ENCODE results near the gene MEGF6.

The MEGF6 gene

DNA sequence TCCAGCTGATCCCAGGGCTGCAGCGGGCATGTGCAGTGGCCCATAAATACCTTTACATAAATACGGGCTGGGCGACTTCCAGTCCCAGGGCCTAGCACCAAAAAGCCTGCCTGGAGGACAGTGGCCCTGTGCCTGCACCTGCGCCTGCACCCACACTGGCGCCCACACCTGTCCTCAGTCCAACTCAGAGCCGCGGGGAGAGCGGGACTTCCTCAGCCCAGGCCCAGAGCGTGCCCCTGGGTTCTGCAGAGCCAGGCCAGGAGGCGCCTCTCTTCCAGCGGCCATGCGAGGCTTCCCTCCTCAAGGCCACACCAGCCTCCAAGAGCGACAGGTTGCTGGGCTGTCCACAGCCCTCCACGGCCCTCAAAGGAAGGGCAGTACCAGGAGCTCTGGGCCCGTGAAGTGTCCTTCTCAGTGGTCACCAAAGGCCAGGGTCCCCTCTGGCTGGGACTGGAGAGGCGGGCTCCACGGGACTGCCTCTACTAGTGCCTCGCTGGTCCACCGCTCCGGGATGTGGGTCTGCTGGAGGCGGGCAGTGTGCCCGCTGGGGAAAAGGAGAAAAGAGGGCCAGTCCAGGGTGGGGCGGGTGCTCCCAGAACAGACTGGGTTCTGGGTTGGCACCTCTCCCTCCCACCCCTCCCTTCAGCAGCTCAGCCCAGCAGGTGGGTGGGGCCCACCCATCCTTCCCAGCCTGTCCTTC lies 121.1 kb downstream of the MEGF6 start:
- no peak for DNase-seq

DNA sequence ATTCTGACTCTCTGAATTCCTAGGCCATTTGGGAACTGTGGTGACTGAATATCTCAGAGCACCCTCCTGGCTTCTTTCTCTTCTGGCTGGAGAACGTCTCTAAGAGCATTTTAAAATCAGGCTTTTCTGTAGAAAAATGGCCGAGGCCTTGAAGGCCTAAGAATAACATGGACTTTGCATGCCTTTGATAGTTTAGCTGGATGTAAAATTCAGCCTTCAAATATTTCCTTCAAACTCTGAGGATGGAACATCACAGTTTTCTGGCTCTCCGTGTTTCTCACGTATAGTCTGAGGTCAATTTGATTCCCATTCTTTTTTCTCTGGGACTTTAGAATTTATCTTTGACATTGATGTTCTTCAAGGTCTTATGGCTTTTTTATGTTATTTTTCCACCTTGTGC lies 122.9 kb downstream of the MEGF6 start:
- DNase-seq = no peak

DNA sequence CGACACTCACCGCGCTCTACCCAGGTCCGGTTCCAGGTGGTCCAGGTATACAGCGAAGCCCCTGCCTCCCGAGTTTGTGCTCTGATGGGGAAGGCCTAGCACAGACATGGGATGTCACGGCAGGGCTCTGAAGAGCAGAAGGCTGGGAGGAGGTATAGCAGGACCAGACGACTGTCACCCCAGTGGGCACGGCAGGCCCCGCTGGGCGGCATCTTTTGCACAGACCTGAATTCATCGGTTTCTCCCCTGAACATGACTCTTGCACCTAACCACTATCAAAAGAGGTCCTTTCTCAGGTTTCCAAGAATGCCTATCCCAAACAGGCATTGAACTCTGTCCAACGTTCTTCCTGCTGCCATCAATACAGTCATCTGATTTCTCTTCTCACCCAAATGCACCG lies 126.3 kb downstream of the MEGF6 start:
- DNase-seq = no peak

DNA sequence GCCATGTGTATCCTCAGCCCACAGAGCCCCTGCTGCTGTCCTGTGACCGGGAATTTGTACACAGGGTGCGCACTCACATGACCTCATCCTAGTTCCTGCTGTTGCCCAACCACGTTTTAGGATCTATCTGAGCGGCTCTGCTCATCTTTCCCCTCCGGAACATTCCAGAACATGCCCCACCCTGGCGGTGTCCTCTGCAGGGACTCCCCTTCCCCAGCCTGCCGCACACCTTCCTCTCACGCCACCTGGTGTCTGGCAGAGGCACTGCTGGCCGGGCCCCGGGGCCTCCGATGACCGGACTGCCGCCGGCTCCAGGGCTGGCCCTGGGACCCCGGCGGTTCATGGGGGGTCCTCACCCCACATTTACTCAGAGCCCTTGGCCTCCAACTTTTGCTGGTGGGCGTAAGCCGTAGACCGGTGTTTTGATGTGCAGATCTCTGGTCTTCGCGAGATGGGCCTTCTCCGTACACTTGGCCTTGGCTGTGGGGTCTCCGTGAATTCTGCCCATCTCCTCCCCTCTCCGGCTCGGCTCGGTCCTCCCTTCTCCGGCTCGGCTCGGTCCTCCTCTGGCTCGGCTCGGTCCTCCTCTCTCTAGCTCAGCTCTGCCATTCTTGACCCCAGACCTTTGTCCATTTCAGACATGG lies 127.4 kb downstream of the MEGF6 start:
- peak in 22 of 56 donors; percentile 7 to 64 (median 24) for DNase-seq

DNA sequence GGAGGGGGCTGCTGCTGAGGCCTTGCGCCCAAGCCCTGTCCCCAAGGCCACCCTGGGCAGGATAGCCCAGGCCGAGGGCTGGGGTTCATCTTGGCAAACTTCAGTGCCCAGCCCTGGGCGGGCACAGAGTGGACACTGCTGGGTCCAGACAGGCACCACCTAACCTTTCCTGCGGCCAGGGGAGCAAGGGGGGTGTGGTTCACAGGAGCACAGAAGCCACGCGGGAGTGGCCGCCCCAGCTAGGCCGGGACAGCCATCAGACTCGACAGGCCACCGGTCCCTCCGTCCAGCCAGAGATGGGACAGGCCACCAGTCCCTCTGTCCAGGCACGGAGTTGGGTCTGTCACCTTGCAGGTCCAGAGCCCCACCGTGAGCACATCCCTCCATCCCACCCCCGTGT lies 127.9 kb downstream of the MEGF6 start:
- DNase-seq = no peak

DNA sequence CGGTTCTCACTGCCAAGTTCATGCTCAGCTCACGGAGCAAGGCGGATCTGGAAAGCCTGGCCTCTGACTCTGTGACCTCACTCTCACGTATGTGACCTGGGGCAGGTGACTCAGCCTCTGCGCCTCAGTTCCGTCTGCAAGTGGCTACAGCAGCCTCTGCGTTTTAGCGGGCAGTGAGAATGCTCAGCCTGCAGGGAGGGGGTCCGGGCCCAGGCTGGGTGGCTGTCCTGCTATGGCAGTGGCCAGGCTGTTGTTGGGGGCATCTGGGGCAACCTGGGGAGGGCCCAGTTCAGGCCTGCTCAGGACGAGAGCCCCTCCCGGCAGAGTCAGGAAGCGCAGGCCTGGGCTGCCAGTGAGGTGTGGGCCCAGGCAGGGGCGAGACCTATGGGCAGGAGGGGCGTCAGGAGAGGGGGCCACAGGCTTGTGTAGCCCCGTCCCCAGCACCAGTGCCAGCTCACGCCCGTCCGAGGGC lies 128.9 kb downstream of the MEGF6 start:
- DNase-seq = no peak

DNA sequence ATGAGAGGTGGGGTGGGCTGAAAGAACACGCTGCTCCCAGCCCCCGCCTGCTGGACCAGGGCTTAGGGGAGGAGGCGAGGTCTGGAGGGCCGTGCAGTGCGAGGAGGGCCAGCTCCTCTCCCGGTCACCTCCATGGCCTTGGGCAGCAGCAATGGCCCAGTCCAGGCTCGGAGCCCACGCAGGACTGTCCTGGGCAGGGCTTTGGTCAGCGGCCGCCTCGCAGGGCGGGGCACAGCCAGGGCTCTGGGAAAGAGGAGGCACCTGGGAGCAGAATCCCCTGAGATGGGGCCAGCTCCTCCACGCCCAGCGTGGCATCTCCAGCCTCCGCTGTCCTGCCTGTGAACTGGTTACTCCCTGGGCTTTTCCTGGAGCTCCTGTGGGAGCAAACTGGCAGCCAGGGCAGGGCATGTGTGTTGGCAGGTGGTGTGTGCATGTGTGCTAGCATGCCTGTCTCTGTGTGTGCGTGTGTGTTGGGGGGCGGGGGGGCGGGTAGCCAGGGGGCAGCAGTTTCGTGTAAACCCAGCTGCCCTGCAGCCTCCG lies 129.4 kb downstream of the MEGF6 start:
- no peak for DNase-seq

DNA sequence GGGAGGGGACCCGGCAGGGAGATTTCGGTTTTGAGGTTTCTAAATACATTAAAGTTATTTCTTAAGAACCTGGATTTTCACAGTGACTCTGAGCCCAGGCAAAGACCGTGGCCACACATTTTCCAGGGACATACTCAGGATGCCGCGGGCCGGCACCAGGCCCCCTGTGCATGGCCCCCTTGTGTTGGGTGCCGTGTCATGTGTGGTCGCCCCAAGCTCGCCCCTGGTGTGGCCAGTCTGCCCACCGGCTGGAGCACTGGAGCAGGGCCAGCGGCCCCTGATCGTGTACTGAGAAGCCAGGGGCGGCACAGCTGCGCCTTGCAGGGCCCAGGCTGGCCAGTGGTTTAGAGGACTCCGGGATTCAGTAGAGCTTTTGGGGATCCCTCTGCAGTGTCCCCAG lies 130.3 kb downstream of the MEGF6 start:
- no peak for DNase-seq

DNA sequence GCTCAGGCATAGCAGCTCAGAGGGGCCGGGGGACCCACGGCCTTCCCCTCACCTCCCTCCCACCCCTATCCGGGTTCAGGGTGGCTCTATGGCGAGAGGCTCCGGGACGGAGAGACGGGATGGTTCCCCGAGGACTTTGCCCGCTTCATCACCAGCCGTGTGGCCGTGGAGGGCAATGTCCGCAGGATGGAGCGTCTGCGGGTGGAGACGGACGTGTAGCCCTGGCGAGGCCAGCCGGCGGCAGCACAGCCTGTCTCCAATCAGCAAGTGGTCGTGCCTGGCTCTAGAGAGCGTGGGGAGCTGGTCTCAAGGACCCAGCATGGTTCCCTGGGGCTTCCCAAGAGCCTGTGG lies 131.0 kb downstream of the MEGF6 start:
- DNase-seq = no peak

DNA sequence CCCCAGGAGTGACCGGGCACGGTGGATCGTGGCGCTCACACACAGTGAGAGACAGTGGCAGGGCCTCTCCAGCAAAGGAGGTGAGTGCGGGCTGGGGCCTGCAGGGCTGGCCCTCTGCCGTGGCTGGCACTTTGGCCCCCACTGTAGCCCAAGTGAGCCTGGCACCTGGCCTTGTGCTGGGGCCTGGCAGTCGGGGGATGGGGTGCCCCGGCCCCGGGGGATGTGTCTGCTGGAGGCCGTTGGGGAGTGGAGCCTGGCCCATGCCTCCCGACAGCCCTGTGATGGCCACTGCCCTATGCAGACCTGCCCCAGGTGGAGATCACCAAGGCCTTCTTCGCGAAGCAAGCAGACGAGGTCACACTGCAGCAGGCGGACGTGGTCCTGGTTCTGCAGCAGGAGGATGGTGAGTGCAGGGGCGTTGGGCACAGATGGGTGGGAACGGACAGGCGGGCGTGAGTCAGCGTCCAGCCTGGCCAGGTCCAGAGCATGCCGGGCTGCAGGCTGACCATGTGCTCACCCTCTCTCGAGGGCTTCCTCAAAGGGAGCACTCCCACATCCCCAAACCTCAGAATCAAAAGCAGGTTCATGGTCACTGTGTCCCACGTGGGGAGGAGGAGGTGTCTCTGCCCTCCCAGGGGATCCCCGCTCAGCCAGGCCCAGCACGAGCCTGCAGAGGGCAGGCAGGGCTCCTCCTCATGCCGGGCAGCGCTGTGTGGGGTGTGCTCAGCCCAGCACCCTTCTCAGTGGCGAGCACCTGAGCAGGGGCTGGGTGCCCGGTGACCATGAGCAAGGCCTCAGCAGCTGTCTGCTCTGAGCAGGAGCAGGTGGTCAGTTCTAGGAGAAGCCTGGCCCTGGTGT lies 131.6 kb downstream of the MEGF6 start:
- DNase-seq = no peak

DNA sequence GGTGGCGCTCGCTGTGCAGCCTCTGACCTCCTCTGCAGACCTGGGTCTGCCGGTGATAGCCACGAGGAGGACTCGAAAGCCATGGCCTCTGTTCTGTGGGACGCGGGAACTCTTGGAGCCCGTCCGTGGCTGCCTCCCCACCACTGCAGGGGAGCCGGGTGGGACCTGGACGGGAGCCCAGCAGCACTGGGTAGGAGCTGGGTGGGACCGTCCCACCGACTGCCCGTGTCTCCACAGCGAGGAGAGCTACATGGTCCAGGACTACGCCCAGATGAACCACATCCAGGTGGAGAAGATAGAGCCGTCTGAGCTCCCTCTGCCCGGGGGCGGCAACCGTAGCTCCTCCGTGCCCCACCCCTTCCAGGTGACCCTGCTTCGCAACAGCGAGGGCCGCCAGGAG lies 133.1 kb downstream of the MEGF6 start:
- DNase-seq = no peak

DNA sequence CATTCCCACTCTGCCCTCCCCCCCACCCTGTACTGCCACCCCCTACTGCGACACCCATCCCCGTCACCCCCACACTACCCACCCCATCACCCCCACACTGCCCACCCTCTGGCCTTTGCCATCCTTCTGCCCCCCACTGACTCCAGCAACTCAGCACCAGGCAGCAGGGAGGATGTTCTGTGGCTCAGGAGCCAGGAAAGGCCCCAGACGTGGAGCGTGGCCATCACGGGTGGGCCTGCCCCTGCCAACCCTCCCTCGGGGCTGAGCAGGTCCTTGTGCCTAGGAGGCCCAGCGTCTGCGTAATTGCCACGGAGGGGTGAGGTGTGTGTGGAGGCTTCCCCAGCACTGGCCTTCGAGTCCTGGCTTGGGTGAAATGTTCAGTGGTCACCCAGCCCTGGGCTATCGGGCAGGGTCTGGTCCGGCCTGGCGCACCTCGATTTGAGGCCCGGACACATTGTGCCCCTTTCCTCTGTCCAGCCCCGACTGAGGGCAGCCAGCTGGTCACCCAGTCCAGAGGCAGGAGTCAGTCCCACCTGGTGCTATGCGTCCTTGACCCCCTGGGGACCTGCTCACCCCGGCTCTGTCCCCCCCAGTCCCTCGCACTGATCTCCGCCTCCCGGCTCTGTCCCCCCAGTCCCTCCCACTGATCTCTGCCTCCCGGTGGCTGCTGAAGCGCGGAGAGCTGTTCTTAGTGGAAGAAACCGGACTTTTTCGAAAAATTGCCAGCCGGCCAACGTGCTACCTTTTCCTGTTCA lies 133.9 kb downstream of the MEGF6 start:
- peak in 1 of 56 donors; percentile 34 for DNase-seq

DNA sequence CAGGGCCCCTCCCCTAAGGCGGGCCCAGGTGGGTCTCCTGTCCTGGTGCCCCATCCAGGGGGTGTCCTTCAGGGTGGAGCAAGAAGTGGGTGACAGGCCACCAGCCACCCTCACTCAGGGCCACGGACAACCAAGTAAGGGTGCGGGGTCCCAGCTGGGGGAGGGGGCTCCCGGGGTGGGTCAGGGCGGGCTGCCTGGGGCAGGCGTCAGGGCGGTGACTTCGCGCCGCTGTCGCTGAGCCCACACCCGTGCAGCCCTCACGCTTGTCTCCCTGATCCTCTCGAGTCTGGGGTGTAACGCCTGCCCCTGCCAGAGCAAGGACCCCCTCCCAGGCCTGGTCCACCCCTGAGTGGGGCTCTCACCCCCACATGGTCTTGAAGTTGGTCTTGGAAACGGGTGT lies 134.6 kb downstream of the MEGF6 start:
- no peak for DNase-seq

DNA sequence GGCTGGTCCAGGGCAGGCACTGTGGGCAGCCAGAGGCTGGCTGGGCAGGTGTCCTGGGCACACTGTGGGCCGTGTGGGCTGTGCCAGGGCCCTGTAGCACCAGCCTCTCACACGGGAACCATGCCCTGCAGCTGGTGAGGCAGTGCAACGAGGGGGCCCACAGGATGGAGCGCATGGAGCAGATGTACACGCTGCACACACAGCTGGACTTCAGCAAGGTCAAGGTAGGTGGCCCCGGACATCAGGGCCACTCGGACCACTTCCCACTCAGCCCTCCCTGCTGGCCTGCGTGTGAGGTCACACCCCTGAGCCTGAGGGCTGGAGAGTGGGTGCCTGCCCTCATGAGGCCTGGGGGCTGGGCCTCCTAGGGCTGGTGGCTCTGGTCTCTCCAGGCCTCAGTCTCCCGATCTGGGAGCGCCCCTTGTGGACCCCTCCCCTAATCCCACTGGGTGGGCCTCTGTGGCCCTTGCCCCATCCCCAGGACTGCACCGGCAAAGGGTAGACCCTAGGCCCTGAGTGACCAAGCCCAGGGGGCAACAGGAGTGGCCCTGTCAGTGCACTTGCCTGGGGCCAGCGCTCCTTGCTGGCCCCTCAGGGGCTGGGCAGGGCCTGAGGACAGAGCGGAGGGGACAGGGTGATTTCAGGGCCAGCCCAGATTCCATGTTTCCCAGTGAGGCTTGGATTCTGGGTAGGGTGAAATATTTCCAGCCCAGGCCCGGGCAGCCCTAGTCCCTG lies 135.3 kb downstream of the MEGF6 start:
- DNase-seq = no peak

DNA sequence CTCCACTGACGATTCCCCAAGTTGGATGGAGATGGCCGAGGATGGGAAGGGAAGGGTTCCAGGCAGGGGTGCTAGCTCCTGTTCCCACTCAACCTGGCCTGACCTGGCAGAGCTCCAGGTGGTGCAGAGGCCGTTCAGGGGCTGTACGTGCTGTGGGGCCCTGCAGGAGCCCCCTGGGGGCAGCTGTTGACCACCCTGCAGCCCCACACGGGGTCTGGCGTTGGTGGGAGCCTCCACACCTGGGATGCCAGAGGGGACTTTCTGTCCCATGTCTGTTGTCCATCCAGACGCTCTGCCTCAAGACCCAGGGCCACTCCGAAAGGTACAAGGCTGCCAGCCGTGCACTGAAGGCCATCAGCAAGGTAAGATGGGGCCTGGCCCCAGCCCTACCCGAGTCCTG lies 136.9 kb downstream of the MEGF6 start:
- DNase-seq = no peak

DNA sequence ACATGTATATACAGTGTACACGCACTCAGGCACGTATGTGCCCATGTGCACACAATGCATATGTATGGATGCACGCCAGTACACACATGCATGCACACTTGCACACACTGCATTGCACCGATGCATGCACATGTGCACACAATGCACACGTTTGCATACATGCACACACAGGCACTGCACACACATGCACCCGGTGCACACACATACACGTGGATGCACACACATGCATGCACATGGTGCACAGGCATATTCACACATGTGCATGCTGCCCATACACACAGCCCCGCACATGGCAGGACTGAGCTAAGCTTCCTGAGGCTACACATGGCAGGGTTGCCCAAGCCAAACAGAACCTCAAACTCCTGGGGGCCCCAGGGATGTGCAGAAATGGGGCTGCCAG lies 137.3 kb downstream of the MEGF6 start:
- DNase-seq = no peak

DNA sequence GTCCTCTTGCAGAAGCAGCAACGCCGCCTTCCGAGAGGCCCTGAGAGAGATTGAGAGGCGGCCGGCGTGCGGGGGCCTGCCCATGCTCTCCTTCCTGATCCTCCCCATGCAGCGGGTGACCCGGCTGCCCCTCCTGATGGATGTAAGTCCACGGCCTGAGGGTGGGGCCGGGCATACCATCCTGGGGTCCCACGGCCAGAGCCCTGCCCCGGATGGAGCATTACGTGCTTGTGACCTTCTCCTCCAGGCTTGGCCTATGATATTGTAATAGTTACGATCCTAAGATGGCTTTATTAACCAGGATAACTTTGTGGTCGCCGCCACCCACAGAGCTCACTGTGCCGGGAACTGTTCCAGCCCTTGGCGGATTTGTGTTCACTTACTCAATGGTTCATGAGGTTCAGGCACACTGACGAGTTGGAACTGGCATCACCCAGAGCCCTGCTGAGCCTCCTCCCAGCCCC lies 137.9 kb downstream of the MEGF6 start:
- peak in 6 of 56 donors; percentile 16 to 38 (median 32) for DNase-seq

DNA sequence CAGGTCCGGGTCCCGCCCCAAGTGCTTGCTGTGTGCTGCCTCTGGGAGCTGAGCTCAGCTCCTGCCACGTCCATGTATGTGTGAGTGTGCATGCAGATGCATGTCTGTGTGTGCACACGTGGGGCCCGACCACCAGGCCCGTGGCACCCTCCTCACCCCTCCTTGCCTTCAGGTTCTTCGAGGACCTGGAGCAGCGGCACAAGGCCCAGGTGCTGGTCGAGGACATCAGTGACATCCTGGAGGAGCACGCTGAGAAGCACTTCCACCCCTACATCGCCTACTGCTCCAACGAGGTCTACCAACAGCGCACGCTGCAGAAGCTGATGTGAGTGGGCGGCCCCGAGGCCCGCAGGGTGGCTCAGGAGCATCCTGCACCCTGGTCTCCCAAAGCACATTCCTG lies 138.4 kb downstream of the MEGF6 start:
- DNase-seq = no peak

DNA sequence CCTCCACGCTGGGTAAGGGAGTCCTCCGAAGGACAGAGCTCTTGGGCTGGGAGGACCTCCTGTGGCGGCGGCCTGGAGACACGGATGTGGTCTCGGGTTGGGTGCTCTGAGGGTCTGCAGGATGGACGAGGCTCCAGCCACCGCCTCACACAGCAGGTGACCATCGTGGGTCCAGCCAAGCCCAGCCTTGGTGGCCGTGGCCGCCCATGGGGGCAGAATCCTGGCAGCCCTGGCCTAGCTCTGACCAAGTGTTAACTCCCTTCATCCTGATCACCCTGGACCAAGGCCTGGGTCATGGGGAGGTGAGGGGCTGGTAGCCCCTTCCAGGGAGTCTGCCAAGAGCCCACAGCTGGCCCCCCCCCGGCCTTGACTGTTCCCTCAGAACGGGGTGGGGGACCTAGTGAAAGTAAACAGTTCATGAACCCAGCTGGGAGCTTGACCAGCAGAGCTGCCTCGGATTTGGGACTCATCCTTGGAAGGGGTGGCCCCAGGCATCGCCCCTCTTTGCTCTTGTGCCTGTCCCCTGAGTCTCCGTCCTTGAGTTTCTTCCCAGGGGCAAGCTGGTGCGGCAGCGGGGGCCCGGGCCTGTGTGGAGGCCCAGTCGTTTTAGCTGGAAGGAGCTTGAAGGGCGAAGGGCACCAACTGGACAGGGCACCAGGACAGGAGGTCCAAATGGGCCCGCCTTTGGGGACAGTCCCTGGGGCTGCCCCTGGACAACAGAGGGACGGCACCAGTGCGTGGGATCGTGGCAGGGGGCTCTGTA lies 139.0 kb downstream of the MEGF6 start:
- no peak for DNase-seq
